ENCODE data around the gene ADAMTS9. TPM values are rescaled to one million over a fixed set of nuclear protein-coding genes. Genes with fewer than 3 reads are reported as not detected.

ADAMTS9 gene
- total and polyA plus RNA-seq, 9 donors, result 11.8 to 88.8 (median 29.9) TPM

DNA sequence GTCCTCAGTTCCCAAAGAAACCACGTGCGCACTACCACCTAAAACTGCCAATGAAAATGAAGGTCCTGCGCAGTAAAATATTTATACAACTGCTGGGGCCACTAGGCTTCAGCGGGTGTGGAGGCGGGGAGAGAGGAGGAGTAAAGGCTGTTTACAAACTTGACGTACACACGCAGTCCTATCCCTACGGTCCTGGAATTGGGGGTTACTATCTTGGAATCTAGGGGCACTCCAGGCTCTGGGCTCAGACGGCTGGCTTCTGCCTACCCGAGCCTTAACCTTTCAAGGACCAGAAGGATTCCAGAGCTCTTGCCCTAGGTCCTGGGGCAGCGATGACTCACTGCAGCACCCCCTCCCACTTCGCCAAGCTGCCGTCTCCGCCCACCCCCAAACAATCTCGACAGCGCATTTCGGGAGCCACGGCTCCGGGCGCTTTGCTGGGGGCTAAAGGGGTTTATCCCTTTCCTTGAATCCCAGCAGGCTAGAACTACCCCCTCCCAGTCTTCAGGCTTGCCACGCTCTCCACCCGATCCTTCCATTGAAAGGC is 3.0 kb downstream of the ADAMTS9 start:
- H3K36me3 ChIP-seq, result no peaks in the 10 kb centered on the region
- peak; percentile 75 for TF ChIP-seq POLR2A (IDR thresholded peaks at IDR 0.05)
- TF ChIP-seq, protein P1, sequence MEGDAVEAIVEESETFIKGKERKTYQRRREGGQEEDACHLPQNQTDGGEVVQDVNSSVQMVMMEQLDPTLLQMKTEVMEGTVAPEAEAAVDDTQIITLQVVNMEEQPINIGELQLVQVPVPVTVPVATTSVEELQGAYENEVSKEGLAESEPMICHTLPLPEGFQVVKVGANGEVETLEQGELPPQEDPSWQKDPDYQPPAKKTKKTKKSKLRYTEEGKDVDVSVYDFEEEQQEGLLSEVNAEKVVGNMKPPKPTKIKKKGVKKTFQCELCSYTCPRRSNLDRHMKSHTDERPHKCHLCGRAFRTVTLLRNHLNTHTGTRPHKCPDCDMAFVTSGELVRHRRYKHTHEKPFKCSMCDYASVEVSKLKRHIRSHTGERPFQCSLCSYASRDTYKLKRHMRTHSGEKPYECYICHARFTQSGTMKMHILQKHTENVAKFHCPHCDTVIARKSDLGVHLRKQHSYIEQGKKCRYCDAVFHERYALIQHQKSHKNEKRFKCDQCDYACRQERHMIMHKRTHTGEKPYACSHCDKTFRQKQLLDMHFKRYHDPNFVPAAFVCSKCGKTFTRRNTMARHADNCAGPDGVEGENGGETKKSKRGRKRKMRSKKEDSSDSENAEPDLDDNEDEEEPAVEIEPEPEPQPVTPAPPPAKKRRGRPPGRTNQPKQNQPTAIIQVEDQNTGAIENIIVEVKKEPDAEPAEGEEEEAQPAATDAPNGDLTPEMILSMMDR (IDR thresholded peaks at IDR 0.05), result no peak
- 1 to 2% (median 1%) methylated on average over 22 of the region's 22 CpGs for WGBS, 3 donors
- peak; percentile 75 to 85 (median 82) for DNase-seq
- intact Hi-C loops (cut with DNase I), result loop anchor here (5.0 to 10.0 kb wide), 8 partner anchors 70 to 490 kb away; no protein-coding TSS in a partner anchor
- H3K4me3 ChIP-seq, result peak overlapping the region; percentile 72
- H3K27ac ChIP-seq, result peak overlapping the region; percentile 98 to 99
- H3K9me3 ChIP-seq, result no peaks in the 10 kb centered on the region
- H3K4me1 ChIP-seq (ENCODE audit: insufficient read depth), result peaks cover 4% of the 10 kb centered on the region
- H3K27me3 ChIP-seq, result no peaks in the 10 kb centered on the region

DNA sequence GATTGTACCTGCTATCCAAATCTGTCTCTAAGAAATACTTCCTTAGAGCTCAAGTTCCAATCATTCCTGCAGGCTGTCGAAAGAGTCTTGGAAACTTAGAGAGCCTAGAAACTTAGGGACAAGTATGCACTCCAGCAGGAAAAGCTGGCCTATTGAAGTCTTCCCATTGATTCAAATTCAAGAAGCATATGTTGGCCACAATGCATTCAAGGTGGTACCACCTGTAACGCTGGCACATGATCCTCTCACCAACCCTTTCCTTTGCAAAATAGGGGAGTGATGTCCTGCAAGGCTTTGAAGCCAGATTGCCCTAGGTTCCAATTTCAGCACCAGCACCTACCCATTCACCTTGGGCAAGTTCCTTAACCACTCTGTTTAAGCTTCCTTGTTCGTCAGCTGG is 6.0 kb downstream of the ADAMTS9 start:
- 61 to 62% (median 62%) methylated on average over 3 of the region's 3 CpGs for WGBS, 3 donors
- no peak for TF ChIP-seq POLR2A (IDR thresholded peaks at IDR 0.05)
- TF ChIP-seq, protein P1 (IDR thresholded peaks at IDR 0.05), result no peak
- no peak for TF ChIP-seq EP300 (IDR thresholded peaks at IDR 0.05)
- Histone ChIP-seq H3K4me3 (no peak overlapping the region), H3K27ac (no peak overlapping the region), H3K4me1 (ENCODE audit: insufficient read depth) (peaks cover 9% of the 10 kb centered on the region), H3K36me3 (no peaks in the 10 kb centered on the region), H3K27me3 (no peaks in the 10 kb centered on the region), H3K9me3 (no peaks in the 10 kb centered on the region)
- intact Hi-C loops (cut with DNase I), result loop anchor here (10.0 kb wide), 3 partner anchors 67 to 493 kb away; no protein-coding TSS in a partner anchor
- DNase-seq, result no peak

DNA sequence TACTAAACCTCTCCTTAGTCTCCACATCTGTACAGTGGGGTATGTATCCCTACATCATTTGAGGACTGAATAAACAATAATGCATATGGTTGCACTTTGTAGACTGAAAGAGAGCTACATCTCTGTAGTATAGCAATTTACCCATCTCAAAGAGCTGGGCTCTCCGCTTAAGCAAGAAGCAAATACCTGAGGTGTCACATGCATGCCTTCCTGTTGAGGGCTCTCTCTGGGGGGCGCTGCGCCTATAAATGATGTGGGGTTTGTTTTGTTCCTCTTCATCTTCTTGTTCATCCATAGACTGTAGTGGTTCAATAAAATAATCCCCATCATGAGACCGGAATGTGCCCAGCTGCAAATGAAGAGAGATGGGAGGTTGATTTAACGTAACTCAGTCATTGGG is 6.8 kb downstream of the ADAMTS9 start:
- H3K9me3 ChIP-seq, result no peaks in the 10 kb centered on the region
- H3K36me3 ChIP-seq, result no peaks in the 10 kb centered on the region
- H3K4me1 ChIP-seq (ENCODE audit: insufficient read depth), result peaks cover 9% of the 10 kb centered on the region
- no peak for DNase-seq
- H3K27me3 ChIP-seq, result no peaks in the 10 kb centered on the region
- no peak overlapping the region for H3K4me3 ChIP-seq
- WGBS, 3 donors, result 88 to 93% (median 90%) methylated on average over 5 of the region's 5 CpGs
- intact Hi-C loops (cut with DNase I), result loop anchor here (10.0 kb wide), 3 partner anchors 66 to 494 kb away; no protein-coding TSS in a partner anchor
- TF ChIP-seq, protein P1 (IDR thresholded peaks at IDR 0.05), result no peak
- no peak for TF ChIP-seq EP300 (IDR thresholded peaks at IDR 0.05)
- TF ChIP-seq POLR2A (IDR thresholded peaks at IDR 0.05), result no peak
- H3K27ac ChIP-seq, result no peak overlapping the region

DNA sequence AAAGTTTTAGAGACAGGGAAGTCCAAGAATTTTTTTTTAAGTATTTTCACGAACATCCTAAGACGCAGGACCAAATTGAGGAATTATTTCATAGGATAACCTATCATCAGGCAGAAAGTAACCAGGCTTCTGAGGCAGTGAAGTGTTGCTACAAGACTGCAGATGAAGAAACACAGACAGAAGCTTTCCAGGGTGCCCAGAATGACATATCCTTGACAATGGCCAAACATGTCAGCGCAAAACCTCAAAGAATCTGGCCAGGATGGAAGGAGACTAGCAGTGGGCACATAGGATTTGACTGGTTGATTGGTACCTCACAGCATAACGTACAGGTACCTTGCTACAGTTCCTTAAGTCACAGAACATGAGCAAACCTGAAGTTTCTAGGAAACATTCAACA is 7.5 kb downstream of the ADAMTS9 start:
- no peak overlapping the region for H3K27ac ChIP-seq
- DNase-seq, result no peak
- H3K36me3 ChIP-seq, result no peaks in the 10 kb centered on the region
- intact Hi-C loops (cut with DNase I), result loop anchor here (10.0 kb wide), 3 partner anchors 66 to 494 kb away; no protein-coding TSS in a partner anchor
- H3K4me1 ChIP-seq (ENCODE audit: insufficient read depth), result peaks cover 11% of the 10 kb centered on the region
- H3K27me3 ChIP-seq, result no peaks in the 10 kb centered on the region
- 92 to 96% (median 93%) methylated on average over 4 of the region's 4 CpGs for WGBS, 3 donors
- no peaks in the 10 kb centered on the region for H3K9me3 ChIP-seq
- H3K4me3 ChIP-seq, result no peak overlapping the region
- TF ChIP-seq, protein P1 (IDR thresholded peaks at IDR 0.05), result no peak
- TF ChIP-seq POLR2A (IDR thresholded peaks at IDR 0.05) (no peak), EP300 (IDR thresholded peaks at IDR 0.05) (no peak)

Data from ovary (tissue), 9 donors.